ENCODE data around the gene WDR5.
"Not testable (repeated sequence)": the region's sequence is repeated elsewhere in the genome, so short reads cannot be mapped to it uniquely, and the experiment has no call there.

The WDR5 gene

GRCh38 chr9:134135343-134136117, at the start of gene WDR5:
Gene WDR5 (plus strand): TSS chr9:134136082. CDS start chr9:134139878, 3,796 bp downstream.
- Histone ChIP-seq H3K4me3 (ENCODE audit: low read depth in 1 of 5, low read length in 5 of 5) (peak within 1 kb of the TSS; percentile 87 to 95 (median 90)), H3K36me3 (ENCODE audit: control insufficient read depth in 5 of 5, insufficient read depth in 5 of 5, low read length in 5 of 5) (peaks cover 0 to 10% (median 7%) of the 10 kb centered on the region in 5 donors), H3K27ac (ENCODE audit: low read depth, low read length) (peak within 1 kb of the TSS; percentile 83), H3K4me1 (ENCODE audit: control insufficient read depth in 5 of 5, insufficient read depth in 5 of 5, low read length in 5 of 5) (peaks cover 4 to 69% (median 52%) of the 10 kb centered on the region in 5 donors), H3K9me3 (ENCODE audit: control insufficient read depth in 5 of 5, low read length in 5 of 5) (no peaks in the 10 kb centered on the region), H3K27me3 (ENCODE audit: control insufficient read depth in 5 of 5, insufficient read depth in 4 of 5, low read length in 5 of 5) (no peaks in the 10 kb centered on the region), H3K9ac (ENCODE audit: low read length in 5 of 5) (peak within 1 kb of the TSS; percentile 63 to 97 (median 84))

- peaks cover 0 to 12% (median 8%) of the 10 kb centered on the region in 5 donors for H3K9me3 ChIP-seq (ENCODE audit: control insufficient read depth in 5 of 5, low read length in 5 of 5)
- H3K36me3 ChIP-seq (ENCODE audit: control insufficient read depth in 5 of 5, insufficient read depth in 5 of 5, low read length in 5 of 5), result no peaks in the 10 kb centered on the region
- H3K4me3 ChIP-seq (ENCODE audit: low read depth in 1 of 5, low read length in 5 of 5), result no peak overlapping the region
- H3K27ac ChIP-seq (ENCODE audit: low read depth, low read length), result no peak overlapping the region
- peaks cover 0 to 13% (median 4%) of the 10 kb centered on the region in 5 donors for H3K27me3 ChIP-seq (ENCODE audit: control insufficient read depth in 5 of 5, insufficient read depth in 4 of 5, low read length in 5 of 5)
- H3K4me1 ChIP-seq (ENCODE audit: control insufficient read depth in 5 of 5, insufficient read depth in 5 of 5, low read length in 5 of 5), result no peaks in the 10 kb centered on the region
- H3K9ac ChIP-seq (ENCODE audit: low read length in 5 of 5), result no peak overlapping the region
Observed at GRCh38 chr9:134088063-134088725, 47.7 kb upstream of the WDR5 start.

DNA sequence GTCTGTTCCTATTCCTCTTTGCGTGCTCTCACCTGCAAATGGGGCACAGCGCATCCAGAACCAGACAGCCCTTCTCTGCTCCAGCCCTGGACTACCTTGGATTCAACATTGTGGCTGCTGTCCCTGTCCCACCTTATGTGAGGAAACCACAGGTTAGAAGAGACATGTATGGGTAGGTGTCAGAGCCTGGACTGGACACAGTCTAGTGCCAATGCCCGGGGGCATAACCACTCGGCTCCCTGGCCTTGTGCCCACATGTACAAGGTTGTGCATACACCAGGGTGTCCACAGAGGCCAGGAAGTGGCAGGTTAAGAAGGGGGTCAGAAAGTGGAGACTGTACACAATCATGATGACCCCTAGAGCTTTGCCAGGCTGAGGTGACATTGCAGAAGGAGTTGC, 45.9 kb upstream of the WDR5 start:
- peaks cover 0 to 16% (median 4%) of the 10 kb centered on the region in 5 donors for H3K27me3 ChIP-seq (ENCODE audit: control insufficient read depth in 5 of 5, insufficient read depth in 4 of 5, low read length in 5 of 5)
- peaks cover 0 to 12% (median 8%) of the 10 kb centered on the region in 5 donors for H3K9me3 ChIP-seq (ENCODE audit: control insufficient read depth in 5 of 5, low read length in 5 of 5)
- no peaks in the 10 kb centered on the region for H3K4me1 ChIP-seq (ENCODE audit: control insufficient read depth in 5 of 5, insufficient read depth in 5 of 5, low read length in 5 of 5)
- H3K9ac ChIP-seq (ENCODE audit: low read length in 5 of 5), result no peak overlapping the region
- no peak overlapping the region for H3K4me3 ChIP-seq (ENCODE audit: low read depth in 1 of 5, low read length in 5 of 5)
- H3K27ac ChIP-seq (ENCODE audit: low read depth, low read length), result no peak overlapping the region
- no peaks in the 10 kb centered on the region for H3K36me3 ChIP-seq (ENCODE audit: control insufficient read depth in 5 of 5, insufficient read depth in 5 of 5, low read length in 5 of 5)

DNA sequence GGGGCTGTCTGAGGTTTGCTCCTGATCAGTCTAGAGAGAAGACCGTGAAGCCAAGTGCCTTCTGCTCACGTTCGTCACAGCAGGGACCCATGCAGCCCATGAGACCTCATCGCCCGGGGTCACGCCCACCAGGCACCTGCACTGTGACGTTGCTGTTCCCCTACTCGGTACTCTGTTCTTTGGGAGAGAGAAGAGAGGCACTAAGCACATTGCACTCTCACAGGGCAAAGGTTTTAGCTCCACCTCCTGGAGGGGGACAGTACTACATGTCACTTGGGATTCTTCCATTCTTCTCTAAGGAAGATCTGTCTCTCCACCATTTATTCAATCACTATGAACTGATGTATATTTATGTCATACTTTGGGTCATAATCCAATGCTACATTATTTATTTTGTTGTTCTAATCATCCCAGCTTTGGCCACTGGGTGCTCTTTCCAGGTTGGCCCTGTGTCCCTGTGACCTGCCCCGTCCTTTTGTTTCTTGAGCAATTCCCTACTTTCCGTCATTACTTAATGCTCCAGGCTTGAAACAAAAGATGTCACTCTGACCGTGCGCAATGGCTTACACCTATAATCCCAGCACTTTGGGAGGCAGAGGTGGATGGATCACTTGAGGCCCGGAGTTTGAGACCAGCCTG, 36.6 kb upstream of the WDR5 start:
- no peak overlapping the region for H3K27ac ChIP-seq (ENCODE audit: low read depth, low read length)

GRCh38 chr9:134100040-134100439, 35.8 kb upstream of the WDR5 start:
- no peaks in the 10 kb centered on the region for H3K36me3 ChIP-seq (ENCODE audit: control insufficient read depth in 5 of 5, insufficient read depth in 5 of 5, low read length in 5 of 5)
- no peak overlapping the region for H3K4me3 ChIP-seq (ENCODE audit: low read depth in 1 of 5, low read length in 5 of 5)
- H3K9me3 ChIP-seq (ENCODE audit: control insufficient read depth in 5 of 5, low read length in 5 of 5), result no peaks in the 10 kb centered on the region
- H3K27ac ChIP-seq (ENCODE audit: low read depth, low read length), result no peak overlapping the region
- H3K27me3 ChIP-seq (ENCODE audit: control insufficient read depth in 5 of 5, insufficient read depth in 4 of 5, low read length in 5 of 5), result peaks cover 0 to 19% (median 9%) of the 10 kb centered on the region in 5 donors
- no peaks in the 10 kb centered on the region for H3K4me1 ChIP-seq (ENCODE audit: control insufficient read depth in 5 of 5, insufficient read depth in 5 of 5, low read length in 5 of 5)
- H3K9ac ChIP-seq (ENCODE audit: low read length in 5 of 5), result no peak overlapping the region

More for the DNA sequence above, 36.6 kb upstream of the WDR5 start:
- Histone ChIP-seq H3K36me3 (ENCODE audit: control insufficient read depth in 5 of 5, insufficient read depth in 5 of 5, low read length in 5 of 5) (no peaks in the 10 kb centered on the region), H3K4me1 (ENCODE audit: control insufficient read depth in 5 of 5, insufficient read depth in 5 of 5, low read length in 5 of 5) (no peaks in the 10 kb centered on the region), H3K9me3 (ENCODE audit: control insufficient read depth in 5 of 5, low read length in 5 of 5) (no peaks in the 10 kb centered on the region), H3K9ac (ENCODE audit: low read length in 5 of 5) (no peak overlapping the region), H3K4me3 (ENCODE audit: low read depth in 1 of 5, low read length in 5 of 5) (no peak overlapping the region), H3K27me3 (ENCODE audit: control insufficient read depth in 5 of 5, insufficient read depth in 4 of 5, low read length in 5 of 5) (peaks cover 0 to 19% (median 9%) of the 10 kb centered on the region in 5 donors)

DNA sequence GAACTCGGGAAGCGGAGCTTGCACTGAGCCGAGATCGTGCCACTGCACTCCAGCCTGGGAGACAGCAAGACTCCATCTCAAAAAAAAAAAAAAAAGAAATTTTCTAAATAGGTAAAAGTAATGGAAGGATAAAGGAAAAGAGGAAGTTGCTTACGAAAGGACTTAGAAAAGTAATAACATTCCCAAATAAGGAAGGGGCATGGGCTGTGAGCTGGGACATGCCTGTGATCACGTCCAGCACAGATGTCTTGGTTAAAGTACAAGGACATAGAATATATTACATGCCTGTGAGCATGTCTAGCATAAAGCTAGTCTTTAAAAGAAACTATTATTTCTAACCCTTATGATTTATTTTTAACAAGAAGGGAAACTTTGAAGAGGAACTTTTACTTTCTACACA, 34.7 kb upstream of the WDR5 start:
- H3K27me3 ChIP-seq (ENCODE audit: control insufficient read depth in 5 of 5, insufficient read depth in 4 of 5, low read length in 5 of 5), result peaks cover 0 to 19% (median 9%) of the 10 kb centered on the region in 5 donors
- H3K4me1 ChIP-seq (ENCODE audit: control insufficient read depth in 5 of 5, insufficient read depth in 5 of 5, low read length in 5 of 5); H3K36me3 ChIP-seq (ENCODE audit: control insufficient read depth in 5 of 5, insufficient read depth in 5 of 5, low read length in 5 of 5); H3K27ac ChIP-seq (ENCODE audit: low read depth, low read length); H3K4me3 ChIP-seq (ENCODE audit: low read depth in 1 of 5, low read length in 5 of 5); H3K9me3 ChIP-seq (ENCODE audit: control insufficient read depth in 5 of 5, low read length in 5 of 5); H3K9ac ChIP-seq (ENCODE audit: low read length in 5 of 5): not testable (repeated sequence)

- Histone ChIP-seq H3K27me3 (ENCODE audit: control insufficient read depth in 5 of 5, insufficient read depth in 4 of 5, low read length in 5 of 5) (peaks cover 0 to 19% (median 9%) of the 10 kb centered on the region in 5 donors), H3K36me3 (ENCODE audit: control insufficient read depth in 5 of 5, insufficient read depth in 5 of 5, low read length in 5 of 5) (no peaks in the 10 kb centered on the region), H3K9me3 (ENCODE audit: control insufficient read depth in 5 of 5, low read length in 5 of 5) (no peaks in the 10 kb centered on the region), H3K9ac (ENCODE audit: low read length in 5 of 5) (no peak overlapping the region), H3K4me1 (ENCODE audit: control insufficient read depth in 5 of 5, insufficient read depth in 5 of 5, low read length in 5 of 5) (no peaks in the 10 kb centered on the region), H3K4me3 (ENCODE audit: low read depth in 1 of 5, low read length in 5 of 5) (no peak overlapping the region), H3K27ac (ENCODE audit: low read depth, low read length) (no peak overlapping the region)
Observed at GRCh38 chr9:134101623-134102149, 34.2 kb upstream of the WDR5 start.

GRCh38 chr9:134103391-134103998, 32.4 kb upstream of the WDR5 start:
- no peak overlapping the region for H3K27ac ChIP-seq (ENCODE audit: low read depth, low read length)
- no peaks in the 10 kb centered on the region for H3K4me1 ChIP-seq (ENCODE audit: control insufficient read depth in 5 of 5, insufficient read depth in 5 of 5, low read length in 5 of 5)
- no peak overlapping the region for H3K4me3 ChIP-seq (ENCODE audit: low read depth in 1 of 5, low read length in 5 of 5)
- H3K9me3 ChIP-seq (ENCODE audit: control insufficient read depth in 5 of 5, low read length in 5 of 5), result no peaks in the 10 kb centered on the region
- H3K36me3 ChIP-seq (ENCODE audit: control insufficient read depth in 5 of 5, insufficient read depth in 5 of 5, low read length in 5 of 5), result no peaks in the 10 kb centered on the region
- peaks cover 0 to 19% (median 9%) of the 10 kb centered on the region in 5 donors for H3K27me3 ChIP-seq (ENCODE audit: control insufficient read depth in 5 of 5, insufficient read depth in 4 of 5, low read length in 5 of 5)
- no peak overlapping the region for H3K9ac ChIP-seq (ENCODE audit: low read length in 5 of 5)

GRCh38 chr9:134111064-134111463, 24.8 kb upstream of the WDR5 start:
- Histone ChIP-seq H3K27me3 (ENCODE audit: control insufficient read depth in 5 of 5, insufficient read depth in 4 of 5, low read length in 5 of 5) (no peaks in the 10 kb centered on the region), H3K9me3 (ENCODE audit: control insufficient read depth in 5 of 5, low read length in 5 of 5) (no peaks in the 10 kb centered on the region), H3K27ac (ENCODE audit: low read depth, low read length) (no peak overlapping the region), H3K4me3 (ENCODE audit: low read depth in 1 of 5, low read length in 5 of 5) (no peak overlapping the region), H3K9ac (ENCODE audit: low read length in 5 of 5) (no peak overlapping the region), H3K36me3 (ENCODE audit: control insufficient read depth in 5 of 5, insufficient read depth in 5 of 5, low read length in 5 of 5) (no peaks in the 10 kb centered on the region), H3K4me1 (ENCODE audit: control insufficient read depth in 5 of 5, insufficient read depth in 5 of 5, low read length in 5 of 5) (no peaks in the 10 kb centered on the region)
